WERI-Rb-1 (cell line): ENCODE results near the gene DST.

Source experiments
- DNase-seq: peaks from one replicate; pipeline ENCODE4 v3.0.0-alpha.2; 2020
- H3K27ac ChIP-seq: fragments of 250-450 bp; sonication (Bioruptor Pico); 2 replicates; pipeline ENCODE4 v1.5.1; 2020; ENCODE audit warnings: mild to moderate bottlenecking, moderate library complexity
- H3K27me3 ChIP-seq: fragments of 250-450 bp; sonication (Bioruptor Pico); 2 replicates; pipeline ENCODE4 v1.5.1; 2021; ENCODE audit warnings: mild to moderate bottlenecking, low read depth, moderate library complexity; ENCODE audit not compliant: insufficient read depth, severe bottlenecking
- H3K36me3 ChIP-seq: fragments of 250-450 bp; sonication (Bioruptor Pico); 2 replicates; pipeline ENCODE4 v1.5.1; 2020; ENCODE audit warnings: mild to moderate bottlenecking, moderate library complexity
- H3K4me3 ChIP-seq: 2 replicates; pipeline ENCODE4 v1.5.1; 2011; ENCODE audit warnings: low read depth, mild to moderate bottlenecking, control low read depth, low read length
- H3K9me3 ChIP-seq: fragments of 250-450 bp; sonication (Bioruptor Pico); 2 replicates; pipeline ENCODE4 v1.5.1; 2021; ENCODE audit warnings: mild to moderate bottlenecking, moderate library complexity; ENCODE audit not compliant: severe bottlenecking
- CTCF ChIP-seq: IDR thresholded peaks from 2 replicates; pipeline ENCODE4 v1.5.1; 2011; ENCODE audit warnings: low read depth, mild to moderate bottlenecking, control low read depth, inconsistent platforms, low read length

The DST gene

GRCh38 chr6:56642366-56643261 is at the start of gene DST:
Gene DST, minus strand, starts transcription at chr6:56642889.
- H3K36me3 ChIP-seq, result peaks cover 48% of the 10 kb centered on the region
- no peak for DNase-seq
- H3K4me3 ChIP-seq, result no peak within 1 kb of the TSS

GRCh38 chr6:56691814-56692213 is 49.1 kb upstream of the DST start:
- Histone ChIP-seq H3K27ac (peak overlapping the region; percentile 81), H3K4me3 (peak overlapping the region; percentile 79)

More at GRCh38 chr6:56642366-56643261, at the start of gene DST:
- Histone ChIP-seq H3K27me3 (no peaks in the 10 kb centered on the region), H3K27ac (no peak within 1 kb of the TSS), H3K9me3 (no peaks in the 10 kb centered on the region)
- no peak for TF ChIP-seq CTCF

GRCh38 chr6:56691286-56691595 is 48.6 kb upstream of the DST start:
- H3K9me3 ChIP-seq, result no peaks in the 10 kb centered on the region
- H3K27ac ChIP-seq, result peak overlapping the region; percentile 81
- no peaks in the 10 kb centered on the region for H3K27me3 ChIP-seq
- H3K36me3 ChIP-seq, result peaks cover 3% of the 10 kb centered on the region; the same call in 1 of the 2 replicates
- no peak for TF ChIP-seq CTCF
- H3K4me3 ChIP-seq, result peak overlapping the region; percentile 79
- DNase-seq, result no peak

More at GRCh38 chr6:56691814-56692213, 49.1 kb upstream of the DST start:
- no peak for DNase-seq
- TF ChIP-seq CTCF, result no peak
- Histone ChIP-seq H3K36me3 (no peaks in the 10 kb centered on the region), H3K27me3 (no peaks in the 10 kb centered on the region), H3K9me3 (no peaks in the 10 kb centered on the region)

- no peak overlapping the region; the same call in 1 of the 2 replicates for H3K27ac ChIP-seq
- peak overlapping the region; percentile 79 for H3K4me3 ChIP-seq
- H3K27me3 ChIP-seq, result no peaks in the 10 kb centered on the region
- no peak for DNase-seq
- peaks cover 7% of the 10 kb centered on the region; the same call in 1 of the 2 replicates for H3K36me3 ChIP-seq
- no peak for TF ChIP-seq CTCF
- H3K9me3 ChIP-seq, result no peaks in the 10 kb centered on the region
Measured at GRCh38 chr6:56690519-56691285, 48.0 kb upstream of the DST start.

- DNase-seq, result no peak
- Histone ChIP-seq H3K27me3 (no peaks in the 10 kb centered on the region), H3K27ac (no peak overlapping the region), H3K36me3 (peaks cover 10% of the 10 kb centered on the region), H3K4me3 (peak overlapping the region; percentile 79), H3K9me3 (no peaks in the 10 kb centered on the region)
- no peak for TF ChIP-seq CTCF
Measured at GRCh38 chr6:56689663-56690062, 47.0 kb upstream of the DST start.
